Glutamatergic neuron (in vitro differentiated cells): ENCODE measurements around the gene CYP4B1. TPM values are rescaled to one million over a fixed set of nuclear protein-coding genes. Genes with fewer than 3 reads are reported as not detected.

Source experiments
- DNase-seq: peaks from one replicate; pipeline ENCODE4 v3.0.0; 2022
- H3K27ac Mint-ChIP-seq: one replicate; pipeline ENCODE4 v1.8.0; 2020; ENCODE audit warnings: mild to moderate bottlenecking, mixed read lengths, inconsistent platforms; ENCODE audit not compliant: unreplicated experiment
- H3K27me3 Mint-ChIP-seq: one replicate; pipeline ENCODE4 v1.8.0; 2020; ENCODE audit warnings: mild to moderate bottlenecking, moderate library complexity, mixed read lengths, inconsistent platforms; ENCODE audit not compliant: unreplicated experiment
- H3K36me3 Mint-ChIP-seq: one replicate; pipeline ENCODE4 v1.8.0; 2020; ENCODE audit warnings: mild to moderate bottlenecking, mixed read lengths, inconsistent platforms; ENCODE audit not compliant: unreplicated experiment
- H3K4me1 Mint-ChIP-seq: one replicate; pipeline ENCODE4 v1.8.0; 2020; ENCODE audit warnings: mild to moderate bottlenecking, low read depth, mixed read lengths, inconsistent platforms; ENCODE audit not compliant: unreplicated experiment
- H3K4me3 Mint-ChIP-seq: one replicate; pipeline ENCODE4 v1.8.0; 2020; ENCODE audit warnings: mild to moderate bottlenecking, mixed read lengths, inconsistent platforms; ENCODE audit not compliant: unreplicated experiment
- H3K9me3 Mint-ChIP-seq: one replicate; pipeline ENCODE4 v1.8.0; 2020; ENCODE audit warnings: mild to moderate bottlenecking, moderate library complexity, mixed read lengths, inconsistent platforms; ENCODE audit not compliant: unreplicated experiment
- CTCF ChIP-seq: fragments of 200-600 bp; sonication (generic); IDR thresholded peaks from one replicate; pipeline ENCODE4 v1.5.0; 2021; ENCODE audit not compliant: partially characterized antibody, unreplicated experiment
- total RNA-seq: library from RNA; stranded (reverse); fragmentation: NEBNext Ultra II Directional; extraction: Animal tissue kit (Norgen Biotek cat#: 25700); gene quantifications from one replicate; pipeline ENCODE4 v1.2.1, GENCODE V29; 2021; ENCODE audit not compliant: unreplicated experiment

The CYP4B1 gene
- total RNA-seq, 1 donor from 2014 or later: not detected

- peaks cover 1% of the 10 kb centered on the region for H3K9me3 Mint-ChIP-seq
- no peak overlapping the region for H3K27ac Mint-ChIP-seq
- no peak for TF ChIP-seq CTCF
- no peaks in the 10 kb centered on the region for H3K4me1 Mint-ChIP-seq
- peaks cover 3% of the 10 kb centered on the region for H3K27me3 Mint-ChIP-seq
- H3K4me3 Mint-ChIP-seq: no peak overlapping the region
- no peaks in the 10 kb centered on the region for H3K36me3 Mint-ChIP-seq
- DNase-seq: no peak
Measured at GRCh38 chr1:46811053-46811452, 12.2 kb downstream of the CYP4B1 start.

GRCh38 chr1:46812065-46812963, 13.5 kb downstream of the CYP4B1 start:
- TF ChIP-seq CTCF: no peak
- H3K9me3 Mint-ChIP-seq: peaks cover 1% of the 10 kb centered on the region
- no peaks in the 10 kb centered on the region for H3K36me3 Mint-ChIP-seq
- no peaks in the 10 kb centered on the region for H3K4me1 Mint-ChIP-seq
- no peak for DNase-seq
- H3K4me3 Mint-ChIP-seq: no peak overlapping the region
- H3K27me3 Mint-ChIP-seq: peaks cover 2% of the 10 kb centered on the region
- no peak overlapping the region for H3K27ac Mint-ChIP-seq

GRCh38 chr1:46812996-46813857, 14.4 kb downstream of the CYP4B1 start:
- DNase-seq: no peak
- Mint-ChIP-seq H3K27ac (no peak overlapping the region), H3K4me3 (no peak overlapping the region), H3K36me3 (no peaks in the 10 kb centered on the region), H3K27me3 (peaks cover 2% of the 10 kb centered on the region), H3K4me1 (no peaks in the 10 kb centered on the region), H3K9me3 (peaks cover 1% of the 10 kb centered on the region)
- no peak for TF ChIP-seq CTCF

GRCh38 chr1:46813858-46814396, 15.1 kb downstream of the CYP4B1 start:
- Mint-ChIP-seq H3K9me3 (peaks cover 1% of the 10 kb centered on the region), H3K27me3 (peaks cover 2% of the 10 kb centered on the region), H3K36me3 (no peaks in the 10 kb centered on the region), H3K4me1 (no peaks in the 10 kb centered on the region), H3K4me3 (no peak overlapping the region), H3K27ac (no peak overlapping the region)
- DNase-seq: no peak
- TF ChIP-seq CTCF: no peak
